ENCODE results near the gene KPNA6. TPM values are rescaled to one million over a fixed set of nuclear protein-coding genes. Genes with fewer than 3 reads are reported as not detected.

The KPNA6 gene
- polyA plus RNA-seq, 1 of the 3 experiments (the other 2 are of a cell fraction) = 13.1 TPM

DNA sequence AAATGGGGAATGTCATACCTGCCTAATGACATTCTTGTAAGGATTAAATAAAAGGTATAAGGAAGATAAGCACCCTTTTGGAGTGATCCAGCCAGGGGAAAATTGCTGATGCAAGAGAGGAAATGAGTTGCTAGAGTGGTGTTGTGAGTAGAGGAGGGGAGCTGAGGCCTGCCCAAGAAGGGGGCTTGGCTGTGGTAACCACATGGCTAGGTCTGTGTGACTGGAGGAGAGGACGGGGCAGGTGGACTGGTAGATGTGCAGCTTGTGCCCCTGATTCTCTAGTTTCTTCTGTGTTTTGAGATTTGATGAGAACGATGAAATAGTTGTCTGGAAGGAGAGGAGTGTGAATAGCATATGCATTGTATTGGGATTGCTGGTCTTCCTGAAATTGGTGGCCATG is 78.2 kb downstream of the KPNA6 start:
- no peak for DNase-seq
- CTCF ChIA-PET = interaction anchor here (1.2 kb wide), 1 partner anchor 14 kb away, joined by 6 read pairs; the partner anchor contains the start of gene CCDC28B
- peaks cover 32% of the 10 kb centered on the region for H4K20me1 ChIP-seq (ENCODE audit: insufficient read depth)

More for the DNA sequence above, 78.2 kb downstream of the KPNA6 start:
- WGBS (ENCODE audit: low lambda C conversion rate) = 97% methylated on average over 2 of the region's 2 CpGs
- Histone ChIP-seq H3K4me2 (no peak overlapping the region), H3K9me3 (no peaks in the 10 kb centered on the region), H3K36me3 (replicated peaks in 1 of 2; ENCODE audit: control insufficient read depth in 1 of 2, insufficient read depth in 2 of 2, low read length in 1 of 2) (peaks cover 59 to 80% of the 10 kb centered on the region in 2 experiments), H2AFZ (ENCODE audit: low read depth) (no peak overlapping the region), H3K9me2 (no peaks in the 10 kb centered on the region), H3K79me2 (ENCODE audit: insufficient read depth) (peaks cover 76% of the 10 kb centered on the region), H3K27ac (ENCODE audit: low read depth in 2 of 2, low read length in 1 of 2) (no peak overlapping the region), H3K9ac (no peak overlapping the region), H3K27me3 (ENCODE audit: insufficient read depth) (no peaks in the 10 kb centered on the region), H3K4me3 (ENCODE audit: low read depth in 2 of 2, low read length in 1 of 2) (no peak overlapping the region), H3K4me1 (ENCODE audit: control insufficient read depth in 1 of 2, insufficient read depth in 2 of 2, low read depth in 1 of 2, low read length in 1 of 2) (peaks cover 15 to 16% of the 10 kb centered on the region in 2 experiments; a peak in 3 of 4 replicates), H3F3A (replicated peaks; ENCODE audit: insufficient read depth) (no peaks in the 10 kb centered on the region)
- TF ChIP-seq SMC3 (IDR thresholded peaks at IDR 0.05; ENCODE audit: low read depth, low read length) (no peak), RCOR1 (IDR thresholded peaks at IDR 0.05; ENCODE audit: low read length) (no peak), FOXM1 (IDR thresholded peaks at IDR 0.05; ENCODE audit: low read depth) (no peak), NRF1 (IDR thresholded peaks at IDR 0.05; ENCODE audit: low read depth, low read length) (no peak), MXI1 (IDR thresholded peaks at IDR 0.05; ENCODE audit: low read depth, low read length) (no peak), EP300 (IDR thresholded peaks at IDR 0.05; ENCODE audit: borderline replicate concordance in 1 of 2, low read depth in 1 of 2, low read length in 1 of 2) (no peak), POLR2AphosphoS5 (IDR thresholded peaks at IDR 0.05; ENCODE audit: low read depth, low read length) (no peak), FOXJ3 (CRISPR knock-in tag; IDR thresholded peaks at IDR 0.05) (no peak), TAF1 (IDR thresholded peaks at IDR 0.05; ENCODE audit: borderline replicate concordance, low read depth, low read length) (no peak), FOSL2 (IDR thresholded peaks at IDR 0.05; ENCODE audit: borderline replicate concordance, low read depth) (no peak), RFX5 (IDR thresholded peaks at IDR 0.05; ENCODE audit: low read length) (no peak), EZH2phosphoT487 (IDR thresholded peaks at IDR 0.05; ENCODE audit: borderline replicate concordance, low read depth) (no peak), JUND (IDR thresholded peaks at IDR 0.05) (no peak), MEF2A (IDR thresholded peaks at IDR 0.05; ENCODE audit: borderline replicate concordance, low read depth) (no peak)
- TF ChIP-seq, protein P1, sequence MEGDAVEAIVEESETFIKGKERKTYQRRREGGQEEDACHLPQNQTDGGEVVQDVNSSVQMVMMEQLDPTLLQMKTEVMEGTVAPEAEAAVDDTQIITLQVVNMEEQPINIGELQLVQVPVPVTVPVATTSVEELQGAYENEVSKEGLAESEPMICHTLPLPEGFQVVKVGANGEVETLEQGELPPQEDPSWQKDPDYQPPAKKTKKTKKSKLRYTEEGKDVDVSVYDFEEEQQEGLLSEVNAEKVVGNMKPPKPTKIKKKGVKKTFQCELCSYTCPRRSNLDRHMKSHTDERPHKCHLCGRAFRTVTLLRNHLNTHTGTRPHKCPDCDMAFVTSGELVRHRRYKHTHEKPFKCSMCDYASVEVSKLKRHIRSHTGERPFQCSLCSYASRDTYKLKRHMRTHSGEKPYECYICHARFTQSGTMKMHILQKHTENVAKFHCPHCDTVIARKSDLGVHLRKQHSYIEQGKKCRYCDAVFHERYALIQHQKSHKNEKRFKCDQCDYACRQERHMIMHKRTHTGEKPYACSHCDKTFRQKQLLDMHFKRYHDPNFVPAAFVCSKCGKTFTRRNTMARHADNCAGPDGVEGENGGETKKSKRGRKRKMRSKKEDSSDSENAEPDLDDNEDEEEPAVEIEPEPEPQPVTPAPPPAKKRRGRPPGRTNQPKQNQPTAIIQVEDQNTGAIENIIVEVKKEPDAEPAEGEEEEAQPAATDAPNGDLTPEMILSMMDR (IDR thresholded peaks at IDR 0.05) = no peak
- TF ChIP-seq, protein P2, sequence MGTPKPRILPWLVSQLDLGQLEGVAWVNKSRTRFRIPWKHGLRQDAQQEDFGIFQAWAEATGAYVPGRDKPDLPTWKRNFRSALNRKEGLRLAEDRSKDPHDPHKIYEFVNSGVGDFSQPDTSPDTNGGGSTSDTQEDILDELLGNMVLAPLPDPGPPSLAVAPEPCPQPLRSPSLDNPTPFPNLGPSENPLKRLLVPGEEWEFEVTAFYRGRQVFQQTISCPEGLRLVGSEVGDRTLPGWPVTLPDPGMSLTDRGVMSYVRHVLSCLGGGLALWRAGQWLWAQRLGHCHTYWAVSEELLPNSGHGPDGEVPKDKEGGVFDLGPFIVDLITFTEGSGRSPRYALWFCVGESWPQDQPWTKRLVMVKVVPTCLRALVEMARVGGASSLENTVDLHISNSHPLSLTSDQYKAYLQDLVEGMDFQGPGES (IDR thresholded peaks at IDR 0.05; ENCODE audit: low read depth, low read length) = no peak
- TF ChIP-seq, protein P3, sequence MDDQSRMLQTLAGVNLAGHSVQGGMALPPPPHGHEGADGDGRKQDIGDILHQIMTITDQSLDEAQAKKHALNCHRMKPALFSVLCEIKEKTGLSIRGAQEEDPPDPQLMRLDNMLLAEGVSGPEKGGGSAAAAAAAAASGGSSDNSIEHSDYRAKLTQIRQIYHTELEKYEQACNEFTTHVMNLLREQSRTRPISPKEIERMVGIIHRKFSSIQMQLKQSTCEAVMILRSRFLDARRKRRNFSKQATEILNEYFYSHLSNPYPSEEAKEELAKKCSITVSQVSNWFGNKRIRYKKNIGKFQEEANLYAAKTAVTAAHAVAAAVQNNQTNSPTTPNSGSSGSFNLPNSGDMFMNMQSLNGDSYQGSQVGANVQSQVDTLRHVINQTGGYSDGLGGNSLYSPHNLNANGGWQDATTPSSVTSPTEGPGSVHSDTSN (IDR thresholded peaks at IDR 0.05) = no peak
- TF ChIP-seq, protein P4, sequence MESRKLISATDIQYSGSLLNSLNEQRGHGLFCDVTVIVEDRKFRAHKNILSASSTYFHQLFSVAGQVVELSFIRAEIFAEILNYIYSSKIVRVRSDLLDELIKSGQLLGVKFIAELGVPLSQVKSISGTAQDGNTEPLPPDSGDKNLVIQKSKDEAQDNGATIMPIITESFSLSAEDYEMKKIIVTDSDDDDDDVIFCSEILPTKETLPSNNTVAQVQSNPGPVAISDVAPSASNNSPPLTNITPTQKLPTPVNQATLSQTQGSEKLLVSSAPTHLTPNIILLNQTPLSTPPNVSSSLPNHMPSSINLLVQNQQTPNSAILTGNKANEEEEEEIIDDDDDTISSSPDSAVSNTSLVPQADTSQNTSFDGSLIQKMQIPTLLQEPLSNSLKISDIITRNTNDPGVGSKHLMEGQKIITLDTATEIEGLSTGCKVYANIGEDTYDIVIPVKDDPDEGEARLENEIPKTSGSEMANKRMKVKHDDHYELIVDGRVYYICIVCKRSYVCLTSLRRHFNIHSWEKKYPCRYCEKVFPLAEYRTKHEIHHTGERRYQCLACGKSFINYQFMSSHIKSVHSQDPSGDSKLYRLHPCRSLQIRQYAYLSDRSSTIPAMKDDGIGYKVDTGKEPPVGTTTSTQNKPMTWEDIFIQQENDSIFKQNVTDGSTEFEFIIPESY (IDR thresholded peaks at IDR 0.05; ENCODE audit: borderline replicate concordance, low read depth) = no peak
- TF ChIP-seq, protein P5, sequence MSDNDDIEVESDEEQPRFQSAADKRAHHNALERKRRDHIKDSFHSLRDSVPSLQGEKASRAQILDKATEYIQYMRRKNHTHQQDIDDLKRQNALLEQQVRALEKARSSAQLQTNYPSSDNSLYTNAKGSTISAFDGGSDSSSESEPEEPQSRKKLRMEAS (IDR thresholded peaks at IDR 0.05; ENCODE audit: low read depth) = no peak
- TF ChIP-seq, protein P6, sequence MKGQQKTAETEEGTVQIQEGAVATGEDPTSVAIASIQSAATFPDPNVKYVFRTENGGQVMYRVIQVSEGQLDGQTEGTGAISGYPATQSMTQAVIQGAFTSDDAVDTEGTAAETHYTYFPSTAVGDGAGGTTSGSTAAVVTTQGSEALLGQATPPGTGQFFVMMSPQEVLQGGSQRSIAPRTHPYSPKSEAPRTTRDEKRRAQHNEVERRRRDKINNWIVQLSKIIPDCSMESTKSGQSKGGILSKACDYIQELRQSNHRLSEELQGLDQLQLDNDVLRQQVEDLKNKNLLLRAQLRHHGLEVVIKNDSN (IDR thresholded peaks at IDR 0.05; ENCODE audit: borderline replicate concordance, low read depth) = no peak
- POLR2A ChIA-PET = interaction anchor here (1.2 kb wide), 1 partner anchor 11 kb away, joined by 3 read pairs; no protein-coding TSS in a partner anchor
